ENCODE results near the gene AP1S2.
"Not testable (repeated sequence)": the region's sequence is repeated elsewhere in the genome, so short reads cannot be mapped to it uniquely, and the experiment has no call there.

- not testable (repeated sequence) for TF ChIP-seq CTCF (IDR thresholded peaks at IDR 0.05; ENCODE audit: borderline replicate concordance, extremely low read depth, low read length, poor library complexity, severe bottlenecking); EZH2 (IDR thresholded peaks at IDR 0.05; ENCODE audit: borderline replicate concordance, low read depth, low read length, severe bottlenecking)
These were observed 23.3 kb upstream of the AP1S2 start for GRCh38 chrX:15877914-15878313.

All from DND-41 (cell line).